Omental fat pad (tissue), 4 donors: ENCODE measurements around the gene TAF1B. TPM values are rescaled to one million over a fixed set of nuclear protein-coding genes. Genes with fewer than 3 reads are reported as not detected.

Experiments used
- ATAC-seq: fragments of 150-250 bp; one replicate; pipeline ENCODE4 v1.9.1; 2016; ENCODE audit warnings: mild to moderate bottlenecking, moderate library complexity; ENCODE audit not compliant: low FRiP score
- DNase-seq: peaks from one replicate; pipeline ENCODE4 v3.0.0-alpha.2; 2019; ENCODE audit warnings: low spot score
- total RNA-seq, 4 donors: library from RNA; depleted of rRNA; stranded (reverse); fragments of >200 nt; gene quantifications; one replicate each; pipeline ENCODE4 v1.1.0, GENCODE V29; 2016
- TF ChIP-seq, protein P1 (sequence below), 3 donors: fragments of 450-650 bp; IDR thresholded peaks; one replicate each; pipeline ENCODE4 v1.5.1; 2016 to 2017; ENCODE audit warnings: antibody characterized with exemption in 3 of 3, mild to moderate bottlenecking in 3 of 3, moderate library complexity in 2 of 3

The TAF1B gene
- total RNA-seq, 4 donors from 2014 or later: 16.1 to 21.1 (median 19.1) TPM

DNA sequence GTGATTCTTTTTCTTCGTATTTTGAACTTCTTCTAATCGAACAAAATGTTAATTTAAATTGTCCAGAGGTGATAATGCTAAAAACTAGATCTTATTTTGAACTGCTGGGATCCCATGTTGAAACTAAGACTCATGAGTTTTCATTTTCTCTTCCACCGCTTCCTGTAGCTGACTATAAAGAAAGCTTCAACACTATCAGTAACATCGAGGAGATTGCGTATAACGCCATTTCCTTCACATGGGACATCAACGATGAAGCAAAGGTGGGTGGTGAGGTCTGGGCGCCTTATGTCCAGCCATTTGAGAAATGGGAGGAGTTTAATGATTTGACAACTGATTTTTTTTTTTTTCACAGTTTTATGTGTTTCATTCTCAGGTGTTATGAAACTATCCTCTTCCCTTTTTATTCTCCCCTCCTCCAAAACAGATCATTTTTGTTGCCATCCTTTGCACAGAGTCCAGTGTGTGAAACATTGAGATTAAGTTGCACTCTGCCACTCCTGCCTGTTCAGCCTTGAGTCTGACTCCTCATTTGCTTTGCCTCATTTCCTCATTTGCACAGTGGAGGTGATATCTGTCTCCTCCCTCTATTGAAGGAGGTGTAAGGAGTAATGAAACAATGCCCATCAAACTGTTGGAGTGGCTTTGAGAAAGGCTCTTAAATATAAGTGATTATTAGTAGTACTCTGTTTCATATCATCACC is 122.0 kb downstream of the TAF1B start:
- DNase-seq (no peak), ATAC-seq (no peak)
- TF ChIP-seq, protein P1, sequence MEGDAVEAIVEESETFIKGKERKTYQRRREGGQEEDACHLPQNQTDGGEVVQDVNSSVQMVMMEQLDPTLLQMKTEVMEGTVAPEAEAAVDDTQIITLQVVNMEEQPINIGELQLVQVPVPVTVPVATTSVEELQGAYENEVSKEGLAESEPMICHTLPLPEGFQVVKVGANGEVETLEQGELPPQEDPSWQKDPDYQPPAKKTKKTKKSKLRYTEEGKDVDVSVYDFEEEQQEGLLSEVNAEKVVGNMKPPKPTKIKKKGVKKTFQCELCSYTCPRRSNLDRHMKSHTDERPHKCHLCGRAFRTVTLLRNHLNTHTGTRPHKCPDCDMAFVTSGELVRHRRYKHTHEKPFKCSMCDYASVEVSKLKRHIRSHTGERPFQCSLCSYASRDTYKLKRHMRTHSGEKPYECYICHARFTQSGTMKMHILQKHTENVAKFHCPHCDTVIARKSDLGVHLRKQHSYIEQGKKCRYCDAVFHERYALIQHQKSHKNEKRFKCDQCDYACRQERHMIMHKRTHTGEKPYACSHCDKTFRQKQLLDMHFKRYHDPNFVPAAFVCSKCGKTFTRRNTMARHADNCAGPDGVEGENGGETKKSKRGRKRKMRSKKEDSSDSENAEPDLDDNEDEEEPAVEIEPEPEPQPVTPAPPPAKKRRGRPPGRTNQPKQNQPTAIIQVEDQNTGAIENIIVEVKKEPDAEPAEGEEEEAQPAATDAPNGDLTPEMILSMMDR (IDR thresholded peaks at IDR 0.05): no peak

GRCh38 chr2:9966491-9967022 is 123.3 kb downstream of the TAF1B start:
- ATAC-seq (no peak), DNase-seq (no peak)
- TF ChIP-seq, protein P1 (IDR thresholded peaks at IDR 0.05): no peak

DNA sequence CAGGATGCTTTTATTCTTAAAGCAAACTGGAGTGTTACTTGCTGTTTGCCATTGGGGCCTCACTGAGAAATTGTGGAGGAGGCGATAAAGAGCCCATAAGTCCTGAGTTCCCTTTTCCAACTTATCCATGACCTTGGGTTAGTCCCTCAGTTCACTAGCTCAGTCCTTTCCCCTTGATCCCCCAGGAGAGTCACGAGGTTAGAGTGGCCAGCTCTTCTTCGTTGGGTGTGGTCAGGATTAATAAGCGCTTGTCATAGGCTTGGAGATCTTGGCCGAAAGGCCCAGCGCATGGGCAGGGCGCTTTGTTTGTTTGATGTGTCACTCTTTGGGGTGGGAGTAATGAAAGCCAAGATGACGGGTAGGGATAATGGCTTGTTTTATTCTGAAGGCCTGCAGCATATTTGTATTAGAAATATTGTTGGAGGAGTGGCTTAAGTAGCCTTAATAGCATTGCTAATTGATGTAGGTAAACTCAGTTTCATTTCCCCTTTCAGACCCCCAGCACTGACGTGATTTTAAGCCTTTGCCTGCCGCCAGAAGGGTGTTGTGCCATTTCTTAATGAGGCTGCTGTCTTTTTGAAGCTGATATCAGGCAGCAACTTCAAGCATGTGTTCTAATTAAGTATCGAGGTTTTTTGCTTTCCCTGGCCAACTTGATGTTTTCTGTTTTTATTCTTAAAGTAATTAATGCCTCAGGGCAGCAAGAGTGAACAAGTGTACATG is 123.9 kb downstream of the TAF1B start:
- DNase-seq (no peak), ATAC-seq (no peak)
- TF ChIP-seq, protein P1 (IDR thresholded peaks at IDR 0.05): no peak

- ATAC-seq (no peak), DNase-seq (no peak)
- TF ChIP-seq, protein P1 (IDR thresholded peaks at IDR 0.05): no peak
These were observed 125.6 kb downstream of the TAF1B start for GRCh38 chr2:9968553-9969497.

GRCh38 chr2:9970200-9971044 is 127.1 kb downstream of the TAF1B start:
- TF ChIP-seq, protein P1 (IDR thresholded peaks at IDR 0.05): no peak
- DNase-seq (no peak), ATAC-seq (no peak)
